ENCODE measurements around the gene TMEM270. TPM values are rescaled to one million over a fixed set of nuclear protein-coding genes. Genes with fewer than 3 reads are reported as not detected.

TMEM270 gene
- polyA plus RNA-seq, 1 of the 3 experiments (the other 2 are of a cell fraction): 0.71 TPM

- peak overlapping the region; percentile 84 for H3K9ac ChIP-seq
- WGBS (ENCODE audit: low lambda C conversion rate): 24% methylated on average over 8 of the region's 8 CpGs
- H3K36me3 ChIP-seq (replicated peaks in 1 of 2; ENCODE audit: control insufficient read depth in 1 of 2, insufficient read depth in 2 of 2, low read length in 1 of 2): no peaks in the 10 kb centered on the region
- H3K9me2 ChIP-seq: no peaks in the 10 kb centered on the region
- H3K4me3 ChIP-seq (ENCODE audit: low read depth in 2 of 2, low read length in 1 of 2): peak overlapping the region in 1 of 2 experiments; percentile 17; a peak in 2 of 4 replicates
- no peaks in the 10 kb centered on the region for H3K9me3 ChIP-seq
- H3K27me3 ChIP-seq (ENCODE audit: insufficient read depth): no peaks in the 10 kb centered on the region
- no peaks in the 10 kb centered on the region for H3K79me2 ChIP-seq (ENCODE audit: insufficient read depth)
- POLR2A ChIA-PET: interaction anchor here (0.8 kb wide), 1 partner anchor 41 kb away, joined by 3 read pairs; no protein-coding TSS in a partner anchor
- no peak for TF ChIP-seq GABPA (IDR thresholded peaks at IDR 0.05; ENCODE audit: low read depth)
- no peak for TF ChIP-seq RFX5 (IDR thresholded peaks at IDR 0.05; ENCODE audit: low read length)
- peak; percentile 98 for TF ChIP-seq JUND (IDR thresholded peaks at IDR 0.05)
- peak; percentile 86; the same call in 1 of the 2 replicates for TF ChIP-seq ZBTB33 (IDR thresholded peaks at IDR 0.05; ENCODE audit: borderline replicate concordance, low read depth)
- peak; percentile 79; the same call in 1 of the 2 replicates for TF ChIP-seq NFIC (IDR thresholded peaks at IDR 0.05; ENCODE audit: borderline replicate concordance)
- peak; percentile 92 for TF ChIP-seq FOXM1 (IDR thresholded peaks at IDR 0.05; ENCODE audit: low read depth)
- TF ChIP-seq NRF1 (IDR thresholded peaks at IDR 0.05; ENCODE audit: low read depth, low read length): no peak
- TF ChIP-seq POLR2AphosphoS5 (IDR thresholded peaks at IDR 0.05; ENCODE audit: low read depth, low read length): peak; percentile 76; the same call in 1 of the 2 replicates
- peak; percentile 95 for TF ChIP-seq RXRA (IDR thresholded peaks at IDR 0.05; ENCODE audit: borderline replicate concordance, low read depth)
- TF ChIP-seq MAX (IDR thresholded peaks at IDR 0.05; ENCODE audit: low read depth): peak; percentile 99
- TF ChIP-seq EP300 (IDR thresholded peaks at IDR 0.05; ENCODE audit: borderline replicate concordance in 1 of 2, low read depth in 1 of 2, low read length in 1 of 2): peak; percentile 27 to 97; a peak in 2 of 4 replicates
- peak; percentile 94 for TF ChIP-seq FOSL2 (IDR thresholded peaks at IDR 0.05; ENCODE audit: borderline replicate concordance, low read depth)
- no peak; the same call in 1 of the 2 replicates for TF ChIP-seq SMC3 (IDR thresholded peaks at IDR 0.05; ENCODE audit: low read depth, low read length)
- TF ChIP-seq TEAD4 (IDR thresholded peaks at IDR 0.05; ENCODE audit: borderline replicate concordance, insufficient read depth): peak; percentile 97
- TF ChIP-seq PBX3 (IDR thresholded peaks at IDR 0.05): peak; percentile 97
- TF ChIP-seq MXI1 (IDR thresholded peaks at IDR 0.05; ENCODE audit: low read depth, low read length): no peak
- TF ChIP-seq REST (IDR thresholded peaks at IDR 0.05; ENCODE audit: low read depth, low read length): 0 out of 2 replicates have a peak, but pooled peaks have one; percentile 25
- TF ChIP-seq MEF2A (IDR thresholded peaks at IDR 0.05; ENCODE audit: borderline replicate concordance, low read depth): peak; percentile 85
- TF ChIP-seq TCF12 (IDR thresholded peaks at IDR 0.05): peak; percentile 94
- TF ChIP-seq TAF1 (IDR thresholded peaks at IDR 0.05; ENCODE audit: borderline replicate concordance, low read depth, low read length): 0 out of 2 replicates have a peak, but pooled peaks have one; percentile 28
- no peak for TF ChIP-seq GATA2 (CRISPR knock-in tag; IDR thresholded peaks at IDR 0.05)
- peak; percentile 39; the same call in 1 of the 2 replicates for TF ChIP-seq USF1 (IDR thresholded peaks at IDR 0.05; ENCODE audit: borderline replicate concordance, low read depth)
- TF ChIP-seq SIN3A (IDR thresholded peaks at IDR 0.05; ENCODE audit: borderline replicate concordance, low read depth, low read length): peak; percentile 29; the same call in 1 of the 2 replicates
- peaks cover 2 to 22% of the 10 kb centered on the region in 2 experiments; a peak in 3 of 4 replicates for H3K4me1 ChIP-seq (ENCODE audit: control insufficient read depth in 1 of 2, insufficient read depth in 2 of 2, low read depth in 1 of 2, low read length in 1 of 2)
- H3K27ac ChIP-seq (ENCODE audit: low read depth in 2 of 2, low read length in 1 of 2): peak overlapping the region; percentile 1 to 100; a peak in 3 of 4 replicates
- H3F3A ChIP-seq (replicated peaks; ENCODE audit: insufficient read depth): peaks cover 44% of the 10 kb centered on the region
- no peak for DNase-seq
- 0 out of 2 replicates have a peak overlapping the region, but pooled peaks have one; percentile 11 for H2AFZ ChIP-seq (ENCODE audit: low read depth)
- peak overlapping the region; percentile 72 for H3K4me2 ChIP-seq
- H4K20me1 ChIP-seq (ENCODE audit: insufficient read depth): no peaks in the 10 kb centered on the region
- CTCF ChIA-PET: interaction anchor here (0.9 to 5.7 kb wide), 9 partner anchors 11 to 245 kb away, joined by 3 to 38 read pairs (median 7); no protein-coding TSS in a partner anchor
Measured at GRCh38 chr7:73851410-73852338, 9.3 kb upstream of the TMEM270 start.

Data from SK-N-SH (cell line).